Stimulated activated naive CD8-positive, alpha-beta T cell treated with anti-CD3 and anti-CD28 coated beads, Interleukin-15, Interleukin-2, amounts not matched to agents 100 ng/mL and 50 ng/mL, for 24 hours (primary cell): ENCODE data around the gene ATP5PO.
"Not testable (repeated sequence)": the region's sequence is repeated elsewhere in the genome, so short reads cannot be mapped to it uniquely, and the experiment has no call there.

Source experiments
- H3K27ac Mint-ChIP-seq: one replicate; pipeline ENCODE4 v1.8.0; 2021; ENCODE audit warnings: mild to moderate bottlenecking, mixed read lengths
- H3K27me3 Mint-ChIP-seq: one replicate; pipeline ENCODE4 v1.8.0; 2021; ENCODE audit warnings: mixed read lengths
- H3K36me3 Mint-ChIP-seq: one replicate; pipeline ENCODE4 v1.8.0; 2021; ENCODE audit warnings: low read depth, mixed read lengths
- H3K4me1 Mint-ChIP-seq: one replicate; pipeline ENCODE4 v1.8.0; 2021; ENCODE audit warnings: low read depth, mixed read lengths
- H3K4me3 Mint-ChIP-seq: one replicate; pipeline ENCODE4 v1.8.0; 2021; ENCODE audit warnings: mild to moderate bottlenecking, mixed read lengths
- H3K9me3 Mint-ChIP-seq: one replicate; pipeline ENCODE4 v1.8.0; 2021; ENCODE audit warnings: mixed read lengths

The ATP5PO gene

GRCh38 chr21:33931052-33931798, 15.6 kb upstream of the ATP5PO start:
- H3K9me3 Mint-ChIP-seq, H3K27me3 Mint-ChIP-seq, H3K36me3 Mint-ChIP-seq: not testable (repeated sequence)
- Mint-ChIP-seq H3K27ac (peak overlapping the region; percentile 97), H3K4me3 (peak overlapping the region; percentile 91), H3K4me1 (peaks cover 48% of the 10 kb centered on the region)

GRCh38 chr21:33926248-33926647, 10.6 kb upstream of the ATP5PO start:
- peaks cover 12% of the 10 kb centered on the region for H3K4me1 Mint-ChIP-seq
- not testable (repeated sequence) for H3K36me3 Mint-ChIP-seq, H3K27ac Mint-ChIP-seq, H3K4me3 Mint-ChIP-seq, H3K9me3 Mint-ChIP-seq, H3K27me3 Mint-ChIP-seq

GRCh38 chr21:33924766-33925100, 9.1 kb upstream of the ATP5PO start:
- no peaks in the 10 kb centered on the region for H3K27me3 Mint-ChIP-seq
- no peaks in the 10 kb centered on the region for H3K9me3 Mint-ChIP-seq
- no peak overlapping the region for H3K4me3 Mint-ChIP-seq
- no peaks in the 10 kb centered on the region for H3K36me3 Mint-ChIP-seq
- peaks cover 15% of the 10 kb centered on the region for H3K4me1 Mint-ChIP-seq
- H3K27ac Mint-ChIP-seq = no peak overlapping the region

GRCh38 chr21:33924079-33924765, 8.6 kb upstream of the ATP5PO start:
- peaks cover 15% of the 10 kb centered on the region for H3K4me1 Mint-ChIP-seq
- no peak overlapping the region for H3K27ac Mint-ChIP-seq
- no peaks in the 10 kb centered on the region for H3K9me3 Mint-ChIP-seq
- H3K4me3 Mint-ChIP-seq = no peak overlapping the region
- H3K27me3 Mint-ChIP-seq = no peaks in the 10 kb centered on the region
- H3K36me3 Mint-ChIP-seq = no peaks in the 10 kb centered on the region

GRCh38 chr21:33917421-33917820, 1.8 kb upstream of the ATP5PO start:
- no peaks in the 10 kb centered on the region for H3K9me3 Mint-ChIP-seq
- peaks cover 36% of the 10 kb centered on the region for H3K4me1 Mint-ChIP-seq
- H3K36me3 Mint-ChIP-seq = peaks cover 17% of the 10 kb centered on the region
- H3K27ac Mint-ChIP-seq = no peak overlapping the region
- no peaks in the 10 kb centered on the region for H3K27me3 Mint-ChIP-seq
- no peak overlapping the region for H3K4me3 Mint-ChIP-seq

GRCh38 chr21:33916200-33916567, 580 bp upstream of the ATP5PO start:
- Mint-ChIP-seq H3K27me3 (no peaks in the 10 kb centered on the region), H3K36me3 (peaks cover 20% of the 10 kb centered on the region), H3K9me3 (no peaks in the 10 kb centered on the region), H3K4me1 (peaks cover 36% of the 10 kb centered on the region), H3K27ac (peak overlapping the region; percentile 95), H3K4me3 (peak overlapping the region; percentile 94)

- Mint-ChIP-seq H3K9me3 (no peaks in the 10 kb centered on the region), H3K36me3 (peaks cover 38% of the 10 kb centered on the region), H3K27ac (peak overlapping the region; percentile 95), H3K4me3 (peak overlapping the region; percentile 94), H3K27me3 (no peaks in the 10 kb centered on the region), H3K4me1 (peaks cover 46% of the 10 kb centered on the region)
Measured at GRCh38 chr21:33914188-33914587, 1.4 kb downstream of the ATP5PO start.

GRCh38 chr21:33909756-33910155, 5.8 kb downstream of the ATP5PO start:
- H3K4me1 Mint-ChIP-seq = peaks cover 45% of the 10 kb centered on the region
- H3K27me3 Mint-ChIP-seq = no peaks in the 10 kb centered on the region
- H3K4me3 Mint-ChIP-seq = no peak overlapping the region
- no peak overlapping the region for H3K27ac Mint-ChIP-seq
- peaks cover 71% of the 10 kb centered on the region for H3K36me3 Mint-ChIP-seq
- H3K9me3 Mint-ChIP-seq = no peaks in the 10 kb centered on the region

GRCh38 chr21:33908760-33909159, 6.8 kb downstream of the ATP5PO start:
- H3K36me3 Mint-ChIP-seq = peaks cover 73% of the 10 kb centered on the region
- peak overlapping the region; percentile 49 for H3K27ac Mint-ChIP-seq
- no peaks in the 10 kb centered on the region for H3K27me3 Mint-ChIP-seq
- H3K4me3 Mint-ChIP-seq = no peak overlapping the region
- H3K4me1 Mint-ChIP-seq = peaks cover 35% of the 10 kb centered on the region
- no peaks in the 10 kb centered on the region for H3K9me3 Mint-ChIP-seq

GRCh38 chr21:33904041-33904440, 11.6 kb downstream of the ATP5PO start:
- Mint-ChIP-seq H3K9me3 (no peaks in the 10 kb centered on the region), H3K4me3 (no peak overlapping the region), H3K4me1 (peaks cover 9% of the 10 kb centered on the region), H3K36me3 (peaks cover 66% of the 10 kb centered on the region), H3K27ac (no peak overlapping the region), H3K27me3 (no peaks in the 10 kb centered on the region)

- no peak overlapping the region for H3K4me3 Mint-ChIP-seq
- H3K9me3 Mint-ChIP-seq = no peaks in the 10 kb centered on the region
- H3K27ac Mint-ChIP-seq = peak overlapping the region; percentile 52
- no peaks in the 10 kb centered on the region for H3K27me3 Mint-ChIP-seq
- H3K36me3 Mint-ChIP-seq = peaks cover 49% of the 10 kb centered on the region
- H3K4me1 Mint-ChIP-seq = no peaks in the 10 kb centered on the region
Measured at GRCh38 chr21:33902349-33902748, 13.3 kb downstream of the ATP5PO start.

- H3K4me3 Mint-ChIP-seq = no peak overlapping the region
- H3K4me1 Mint-ChIP-seq = no peaks in the 10 kb centered on the region
- peaks cover 44% of the 10 kb centered on the region for H3K36me3 Mint-ChIP-seq
- H3K9me3 Mint-ChIP-seq = no peaks in the 10 kb centered on the region
- H3K27me3 Mint-ChIP-seq = no peaks in the 10 kb centered on the region
- H3K27ac Mint-ChIP-seq = no peak overlapping the region
Measured at GRCh38 chr21:33901412-33902288, 14.0 kb downstream of the ATP5PO start.

GRCh38 chr21:33899199-33899598, 16.4 kb downstream of the ATP5PO start:
- H3K4me1 Mint-ChIP-seq = peaks cover 15% of the 10 kb centered on the region
- peaks cover 24% of the 10 kb centered on the region for H3K36me3 Mint-ChIP-seq

GRCh38 chr21:33898586-33898985, 17.0 kb downstream of the ATP5PO start:
- Mint-ChIP-seq H3K4me3 (no peak overlapping the region), H3K27ac (no peak overlapping the region), H3K9me3 (no peaks in the 10 kb centered on the region)

More at GRCh38 chr21:33899199-33899598, 16.4 kb downstream of the ATP5PO start:
- no peak overlapping the region for H3K27ac Mint-ChIP-seq
- no peak overlapping the region for H3K4me3 Mint-ChIP-seq
- H3K27me3 Mint-ChIP-seq = no peaks in the 10 kb centered on the region
- no peaks in the 10 kb centered on the region for H3K9me3 Mint-ChIP-seq

GRCh38 chr21:33897739-33898138, 17.9 kb downstream of the ATP5PO start:
- no peak overlapping the region for H3K4me3 Mint-ChIP-seq
- peaks cover 14% of the 10 kb centered on the region for H3K36me3 Mint-ChIP-seq
- H3K27ac Mint-ChIP-seq = no peak overlapping the region
- H3K4me1 Mint-ChIP-seq = peaks cover 15% of the 10 kb centered on the region
- H3K27me3 Mint-ChIP-seq = no peaks in the 10 kb centered on the region
- H3K9me3 Mint-ChIP-seq = no peaks in the 10 kb centered on the region

More at GRCh38 chr21:33898586-33898985, 17.0 kb downstream of the ATP5PO start:
- peaks cover 15% of the 10 kb centered on the region for H3K4me1 Mint-ChIP-seq
- H3K27me3 Mint-ChIP-seq = no peaks in the 10 kb centered on the region
- H3K36me3 Mint-ChIP-seq = peaks cover 21% of the 10 kb centered on the region
